ENCODE results near the gene SCN1A. TPM values are rescaled to one million over a fixed set of nuclear protein-coding genes. Genes with fewer than 3 reads are reported as not detected.

Gene SCN1A
- total and polyA plus RNA-seq, 2 of the 13 experiments (the other 11 are each of a cell fraction or from before 2014, with no cell fraction given), result 19.9 to 39.4 TPM

- TF ChIP-seq ZKSCAN1 (IDR thresholded peaks at IDR 0.05; ENCODE audit: low read length) (peak; percentile 9; the same call in 1 of the 2 replicates), ZNF781 (CRISPR knock-in tag; IDR thresholded peaks at IDR 0.05; ENCODE audit: borderline replicate concordance, not compliant biosample characterization) (peak; percentile 37), ZNF563 (CRISPR knock-in tag; IDR thresholded peaks at IDR 0.05) (no peak), MXD4 (CRISPR knock-in tag; IDR thresholded peaks at IDR 0.05) (no peak), ATF7-NPFF (CRISPR knock-in tag; IDR thresholded peaks at IDR 0.05; ENCODE audit: low read depth) (peak; percentile 36; the same call in 1 of the 2 replicates), ZNF136 (CRISPR knock-in tag; IDR thresholded peaks at IDR 0.05; ENCODE audit: low read depth) (no peak), MLXIP (CRISPR knock-in tag; IDR thresholded peaks at IDR 0.05; ENCODE audit: borderline replicate concordance) (no peak), MXD3 (CRISPR knock-in tag; IDR thresholded peaks at IDR 0.05) (no peak), TIGD3 (CRISPR knock-in tag; IDR thresholded peaks at IDR 0.05; ENCODE audit: borderline replicate concordance) (no peak), KDM5A (IDR thresholded peaks at IDR 0.05; ENCODE audit: borderline replicate concordance, low read length) (0 out of 2 replicates have a peak, but pooled peaks have one; percentile 16), ZNF687 (CRISPR knock-in tag; IDR thresholded peaks at IDR 0.05) (no peak), ZNF333 (CRISPR knock-in tag; IDR thresholded peaks at IDR 0.05; ENCODE audit: borderline replicate concordance) (no peak), SMYD3 (CRISPR knock-in tag; IDR thresholded peaks at IDR 0.05) (no peak), BORCS8-MEF2B (CRISPR knock-in tag; IDR thresholded peaks at IDR 0.05) (no peak), CEBPG (CRISPR knock-in tag; IDR thresholded peaks at IDR 0.05) (peak; percentile 62), ZNF326 (CRISPR knock-in tag; IDR thresholded peaks at IDR 0.05; ENCODE audit: borderline replicate concordance) (no peak), ZNF235 (CRISPR knock-in tag; IDR thresholded peaks at IDR 0.05; ENCODE audit: borderline replicate concordance) (no peak), ZNF749 (CRISPR knock-in tag; IDR thresholded peaks at IDR 0.05; ENCODE audit: borderline replicate concordance) (no peak), MYPOP (CRISPR knock-in tag; IDR thresholded peaks at IDR 0.05) (no peak)
Measured at GRCh38 chr2:166135152-166135848, 7.5 kb upstream of the SCN1A start (continued).
